ACC112 (cell line): ENCODE data around the gene RPTOR.
A peak's percentile ranks its signal among the peaks of the same experiment; 100 is the strongest.

ENCODE experiments used
- H2AFZ ChIP-seq: fragments of 200-600 bp; sonication (generic); one replicate; pipeline ENCODE4 v1.6.0; 2017; ENCODE audit warnings: antibody characterized with exemption, low read length; ENCODE audit not compliant: unreplicated experiment
- H3K27ac ChIP-seq: fragments of 200-600 bp; sonication (generic); 2 replicates; pipeline ENCODE4 v1.5.1; 2014; ENCODE audit warnings: low read depth, mild to moderate bottlenecking, antibody characterized with exemption, low read length, moderate library complexity
- H3K27me3 ChIP-seq: fragments of 200-600 bp; sonication (generic); 2 replicates; pipeline ENCODE4 v1.6.1; 2014; ENCODE audit warnings: mild to moderate bottlenecking, antibody characterized with exemption, low read length, moderate library complexity, mixed read lengths; ENCODE audit not compliant: insufficient read depth
- H3K36me3 ChIP-seq: fragments of 200-600 bp; sonication (generic); 2 replicates; pipeline ENCODE4 v1.6.1; 2016; ENCODE audit warnings: mild to moderate bottlenecking, antibody characterized with exemption, low read length, moderate library complexity, mixed read lengths; ENCODE audit not compliant: insufficient read depth
- H3K4me1 ChIP-seq: fragments of 200-600 bp; sonication (generic); one replicate; pipeline ENCODE4 v1.6.1; 2016; ENCODE audit warnings: low read length, mixed read lengths; ENCODE audit not compliant: insufficient read depth, unreplicated experiment, control insufficient read depth
- H3K4me3 ChIP-seq: fragments of 200-600 bp; sonication (generic); 2 replicates; pipeline ENCODE4 v1.5.1; 2014; ENCODE audit warnings: mild to moderate bottlenecking, low read depth, low read length
- H3K79me2 ChIP-seq: fragments of 200-600 bp; sonication (generic); one replicate; pipeline ENCODE4 v1.6.0; 2016; ENCODE audit warnings: low read length; ENCODE audit not compliant: control insufficient read depth, unreplicated experiment, insufficient read depth

Gene RPTOR

DNA sequence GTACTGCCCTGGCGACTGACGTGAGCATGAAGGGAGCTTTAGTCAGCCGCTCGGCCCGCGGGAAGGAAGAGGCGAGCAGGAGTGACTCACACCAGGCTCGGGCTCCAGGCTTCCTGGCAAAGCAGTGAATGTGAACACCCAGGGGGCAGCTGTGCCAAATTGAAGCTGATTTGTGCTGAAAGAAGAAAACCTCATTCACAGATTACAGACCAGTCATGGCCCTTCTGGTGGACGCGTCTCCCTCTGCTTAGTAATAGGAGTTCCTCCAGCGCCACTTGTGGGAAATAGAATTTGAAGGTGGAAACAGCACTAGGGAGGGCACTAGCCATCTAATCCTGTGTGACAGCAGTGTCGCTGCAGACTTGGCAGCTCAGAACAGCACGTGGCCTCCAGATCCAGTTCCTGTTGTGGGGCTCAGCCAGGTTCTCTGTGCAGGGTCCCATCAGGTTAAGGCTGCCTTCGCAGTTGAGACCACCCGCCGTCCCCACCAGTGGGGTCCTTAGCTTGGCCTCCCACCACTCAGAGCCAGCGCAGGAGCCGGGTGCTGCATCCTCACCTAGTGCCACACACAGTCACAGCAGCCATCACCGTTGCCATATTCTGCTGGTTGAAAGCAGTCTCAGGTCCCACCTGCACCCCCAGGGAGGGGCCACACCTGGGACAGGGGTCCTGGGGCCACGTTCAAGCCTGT is 282.5 kb downstream of the RPTOR start:
- Histone ChIP-seq H3K4me3 (no peak overlapping the region), H2AFZ (no peak overlapping the region), H3K27me3 (no peaks in the 10 kb centered on the region), H3K79me2 (no peaks in the 10 kb centered on the region), H3K36me3 (peaks cover 4% of the 10 kb centered on the region; the same call in 1 of the 2 replicates), H3K27ac (peak overlapping the region; percentile 84), H3K4me1 (peaks cover 16% of the 10 kb centered on the region)

DNA sequence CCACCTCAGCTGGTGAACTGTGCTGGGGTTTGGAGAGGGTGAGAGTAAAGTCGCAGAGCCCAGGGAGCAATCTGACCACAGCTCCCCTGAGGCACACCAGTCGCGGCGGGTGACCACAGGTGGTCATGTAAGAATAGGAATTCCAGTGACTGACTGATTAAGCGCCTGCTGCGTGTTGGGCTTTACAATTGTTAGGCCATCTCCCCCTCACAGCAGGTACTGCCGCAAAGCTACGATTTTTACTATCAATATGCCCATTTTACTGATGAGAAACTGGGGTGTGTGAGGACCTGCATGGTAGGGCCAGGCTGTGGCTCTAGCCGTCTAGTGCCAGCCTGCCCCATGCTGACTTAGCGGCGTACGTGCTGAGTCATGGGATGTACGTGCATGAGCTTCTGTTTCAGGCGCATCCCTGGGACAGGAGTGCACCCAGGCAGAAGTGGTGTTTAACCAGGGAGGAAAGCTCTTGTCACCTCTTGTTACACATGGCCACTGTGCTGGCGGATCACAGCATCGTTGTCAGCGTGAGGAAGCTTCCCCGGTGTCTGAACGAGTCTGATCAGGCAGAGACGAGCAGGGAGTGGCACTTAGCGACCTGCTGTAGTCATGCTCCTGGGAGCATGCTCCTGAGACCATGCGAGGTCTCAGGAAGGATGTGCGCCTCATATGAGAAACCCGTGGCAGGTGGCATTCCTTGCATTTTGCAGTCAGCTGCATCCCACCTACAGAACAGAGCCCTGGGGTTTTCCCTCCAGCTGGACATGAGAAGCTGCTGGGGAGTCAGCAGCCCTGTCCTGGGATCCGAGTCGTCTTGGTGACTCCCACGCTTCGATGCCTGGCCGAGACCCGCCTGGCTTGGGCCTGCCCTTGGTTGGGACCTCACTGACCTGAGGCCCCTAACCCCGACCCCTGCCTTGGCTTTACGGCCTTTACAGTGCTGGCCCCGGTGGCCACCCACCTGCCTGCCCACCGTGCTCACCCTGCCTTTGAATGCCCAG is 283.3 kb downstream of the RPTOR start:
- Histone ChIP-seq H3K4me1 (peaks cover 23% of the 10 kb centered on the region), H2AFZ (no peak overlapping the region), H3K4me3 (no peak overlapping the region), H3K79me2 (no peaks in the 10 kb centered on the region), H3K27me3 (no peaks in the 10 kb centered on the region), H3K27ac (peak overlapping the region; percentile 84), H3K36me3 (peaks cover 4% of the 10 kb centered on the region; the same call in 1 of the 2 replicates)

DNA sequence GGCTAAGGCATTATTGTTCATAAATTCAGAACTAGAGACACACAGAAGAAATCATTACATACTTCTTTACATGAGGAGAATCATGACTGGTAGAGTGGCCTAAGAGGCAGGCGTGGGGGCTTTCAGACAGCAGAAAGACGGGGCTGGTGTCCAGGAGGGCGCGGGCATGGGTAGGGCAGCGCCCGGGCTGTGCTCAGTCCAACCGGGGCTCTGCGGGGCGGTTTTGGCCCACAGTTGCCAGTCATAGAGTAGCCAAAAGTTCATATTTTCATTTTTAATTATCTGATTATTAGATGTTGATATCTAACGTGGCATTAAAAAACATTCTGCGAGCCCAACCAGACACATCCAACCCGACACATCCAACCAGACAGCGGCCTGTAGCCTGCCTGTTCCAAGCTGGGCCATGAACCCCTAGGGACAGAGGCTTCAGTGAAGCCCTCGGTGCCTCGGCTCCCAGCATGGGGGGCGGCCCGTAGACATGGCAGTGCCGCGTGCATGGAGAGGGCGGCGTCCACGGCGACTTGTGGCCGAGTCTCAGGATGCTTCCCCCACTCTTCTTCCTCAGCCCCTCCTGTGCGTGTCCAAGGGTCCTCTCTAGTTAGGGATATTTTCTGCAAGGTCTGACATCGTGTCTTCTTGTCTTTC is 284.7 kb downstream of the RPTOR start:
- Histone ChIP-seq H3K27me3 (no peaks in the 10 kb centered on the region), H2AFZ (no peak overlapping the region), H3K79me2 (no peaks in the 10 kb centered on the region), H3K36me3 (peaks cover 4% of the 10 kb centered on the region; the same call in 1 of the 2 replicates), H3K4me1 (peaks cover 23% of the 10 kb centered on the region), H3K27ac (no peak overlapping the region), H3K4me3 (no peak overlapping the region)

DNA sequence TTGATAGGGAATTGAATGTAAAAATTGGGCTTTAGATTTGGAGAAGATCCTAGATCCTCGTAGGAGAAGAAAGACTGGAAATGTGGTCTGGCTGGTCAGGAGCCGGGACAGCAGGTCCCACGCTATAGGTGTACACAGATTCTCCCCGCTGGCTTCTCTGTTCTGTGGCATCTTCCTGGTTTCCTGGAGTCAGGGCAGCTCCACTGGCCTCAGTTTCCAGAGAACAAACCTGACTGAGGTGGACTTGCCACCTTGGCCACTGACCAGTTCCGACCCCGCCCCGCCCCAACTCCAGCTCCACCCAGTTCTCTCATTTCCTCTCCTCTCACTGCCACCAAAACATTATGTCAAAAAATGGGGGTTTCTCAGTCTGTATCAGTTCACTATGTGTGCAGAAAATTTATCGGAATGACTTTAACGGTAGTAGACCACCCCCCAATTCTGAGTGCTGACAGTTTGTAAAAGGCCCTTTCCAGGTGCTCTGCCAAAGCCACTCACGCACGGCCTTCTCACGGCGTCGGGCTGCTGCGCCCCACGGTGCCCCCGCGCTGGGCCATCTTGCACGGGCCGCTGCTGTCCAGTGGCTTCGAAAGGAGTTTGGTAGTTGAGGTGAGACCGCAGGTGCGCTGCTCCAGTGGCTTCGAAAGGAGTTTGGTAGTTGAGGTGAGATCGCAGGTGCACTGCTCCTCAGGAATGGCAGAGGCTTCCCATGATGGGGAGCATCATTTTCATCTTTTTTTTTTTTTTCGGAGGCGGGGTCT is 285.6 kb downstream of the RPTOR start:
- no peak overlapping the region for H3K27ac ChIP-seq

DNA sequence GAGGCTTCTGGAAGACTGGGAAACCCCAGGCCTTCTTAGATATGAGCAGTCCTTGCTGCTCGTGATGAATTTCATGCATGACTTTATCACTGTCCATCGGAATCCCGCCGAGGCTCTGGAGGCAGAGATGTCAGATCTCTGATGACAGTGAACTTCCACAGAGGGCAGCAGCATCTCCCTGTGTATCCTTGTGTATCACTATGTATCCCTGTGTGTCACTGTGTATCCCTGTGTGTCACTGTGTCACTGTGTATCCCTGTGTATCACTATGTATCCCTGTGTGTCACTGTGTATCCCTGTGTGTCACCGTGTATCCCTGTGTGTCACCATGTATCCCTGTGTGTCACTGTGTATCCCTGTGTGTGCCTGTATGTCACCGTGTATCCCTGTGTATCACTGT is 286.9 kb downstream of the RPTOR start:
- peaks cover 30% of the 10 kb centered on the region for H3K4me1 ChIP-seq
- H3K4me3 ChIP-seq = no peak overlapping the region
- no peak overlapping the region for H3K27ac ChIP-seq
- H3K79me2 ChIP-seq = no peaks in the 10 kb centered on the region
- no peak overlapping the region for H2AFZ ChIP-seq
- peaks cover 4% of the 10 kb centered on the region; the same call in 1 of the 2 replicates for H3K36me3 ChIP-seq
- H3K27me3 ChIP-seq = no peaks in the 10 kb centered on the region

More for the DNA sequence above, 285.6 kb downstream of the RPTOR start:
- H3K4me3 ChIP-seq = no peak overlapping the region
- no peaks in the 10 kb centered on the region for H3K79me2 ChIP-seq
- H3K4me1 ChIP-seq = peaks cover 32% of the 10 kb centered on the region
- no peaks in the 10 kb centered on the region for H3K27me3 ChIP-seq
- peaks cover 4% of the 10 kb centered on the region; the same call in 1 of the 2 replicates for H3K36me3 ChIP-seq
- H2AFZ ChIP-seq = no peak overlapping the region

DNA sequence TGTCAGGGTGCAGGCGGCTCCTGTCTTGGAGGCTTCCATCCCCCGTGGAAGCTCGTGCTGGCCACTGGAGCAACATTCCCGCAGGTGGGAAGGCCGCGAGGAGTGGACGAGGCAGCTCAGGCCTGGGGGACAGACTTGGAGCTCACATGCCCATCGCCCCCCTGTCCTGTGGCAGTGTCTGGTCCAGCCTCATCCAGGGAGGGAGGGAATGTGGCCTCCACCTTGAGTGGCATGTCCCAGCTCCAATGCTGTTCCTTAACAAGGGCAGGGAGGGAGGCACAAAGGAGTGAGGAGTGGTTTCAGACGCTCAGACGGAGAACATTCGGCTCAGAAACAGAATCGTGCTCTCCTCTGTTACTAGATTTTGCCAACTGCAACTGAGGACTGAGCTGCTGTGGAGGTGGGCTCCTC is 287.6 kb downstream of the RPTOR start:
- Histone ChIP-seq H3K36me3 (peaks cover 4% of the 10 kb centered on the region; the same call in 1 of the 2 replicates), H3K4me1 (peaks cover 24% of the 10 kb centered on the region), H3K27me3 (no peaks in the 10 kb centered on the region), H3K4me3 (peak overlapping the region; percentile 78), H3K79me2 (no peaks in the 10 kb centered on the region), H3K27ac (peak overlapping the region; percentile 97), H2AFZ (no peak overlapping the region)

DNA sequence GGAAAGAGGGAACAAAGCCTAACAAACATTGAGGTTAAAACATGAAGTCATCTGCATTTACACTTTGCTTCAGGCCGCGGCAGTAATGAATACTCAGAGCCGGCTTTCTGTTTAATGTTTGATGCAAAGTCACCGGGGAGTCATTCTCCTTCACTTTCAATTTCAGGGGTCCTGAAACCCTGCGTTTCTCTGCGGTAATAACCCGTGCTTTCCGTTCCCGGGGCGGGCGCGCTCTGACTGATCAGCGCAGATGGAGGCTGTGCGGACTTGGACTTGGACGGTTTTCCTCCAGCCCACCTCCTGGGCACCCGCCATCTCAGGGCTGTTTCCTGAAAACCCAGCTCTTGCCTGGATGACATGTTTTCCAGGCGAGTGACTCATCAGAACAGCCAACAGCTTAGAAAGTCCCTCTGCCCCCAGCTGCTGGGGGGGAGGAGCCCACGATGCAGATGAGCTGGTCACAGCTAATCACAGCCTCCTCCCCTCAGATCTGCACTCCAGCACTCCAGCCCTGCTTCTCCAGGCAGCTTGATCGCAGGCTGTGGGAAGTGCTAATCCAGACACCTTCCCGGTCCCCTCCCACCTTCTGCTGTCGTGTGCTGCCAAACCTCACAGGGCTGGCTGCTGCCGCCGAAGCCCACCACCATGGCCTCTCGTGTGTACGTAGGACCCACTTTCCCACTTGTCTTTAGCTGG is 288.4 kb downstream of the RPTOR start:
- Histone ChIP-seq H2AFZ (no peak overlapping the region), H3K27me3 (no peaks in the 10 kb centered on the region), H3K4me3 (peak overlapping the region; percentile 78), H3K36me3 (peaks cover 4% of the 10 kb centered on the region; the same call in 1 of the 2 replicates), H3K4me1 (peaks cover 18% of the 10 kb centered on the region), H3K79me2 (no peaks in the 10 kb centered on the region), H3K27ac (peak overlapping the region; percentile 97)

DNA sequence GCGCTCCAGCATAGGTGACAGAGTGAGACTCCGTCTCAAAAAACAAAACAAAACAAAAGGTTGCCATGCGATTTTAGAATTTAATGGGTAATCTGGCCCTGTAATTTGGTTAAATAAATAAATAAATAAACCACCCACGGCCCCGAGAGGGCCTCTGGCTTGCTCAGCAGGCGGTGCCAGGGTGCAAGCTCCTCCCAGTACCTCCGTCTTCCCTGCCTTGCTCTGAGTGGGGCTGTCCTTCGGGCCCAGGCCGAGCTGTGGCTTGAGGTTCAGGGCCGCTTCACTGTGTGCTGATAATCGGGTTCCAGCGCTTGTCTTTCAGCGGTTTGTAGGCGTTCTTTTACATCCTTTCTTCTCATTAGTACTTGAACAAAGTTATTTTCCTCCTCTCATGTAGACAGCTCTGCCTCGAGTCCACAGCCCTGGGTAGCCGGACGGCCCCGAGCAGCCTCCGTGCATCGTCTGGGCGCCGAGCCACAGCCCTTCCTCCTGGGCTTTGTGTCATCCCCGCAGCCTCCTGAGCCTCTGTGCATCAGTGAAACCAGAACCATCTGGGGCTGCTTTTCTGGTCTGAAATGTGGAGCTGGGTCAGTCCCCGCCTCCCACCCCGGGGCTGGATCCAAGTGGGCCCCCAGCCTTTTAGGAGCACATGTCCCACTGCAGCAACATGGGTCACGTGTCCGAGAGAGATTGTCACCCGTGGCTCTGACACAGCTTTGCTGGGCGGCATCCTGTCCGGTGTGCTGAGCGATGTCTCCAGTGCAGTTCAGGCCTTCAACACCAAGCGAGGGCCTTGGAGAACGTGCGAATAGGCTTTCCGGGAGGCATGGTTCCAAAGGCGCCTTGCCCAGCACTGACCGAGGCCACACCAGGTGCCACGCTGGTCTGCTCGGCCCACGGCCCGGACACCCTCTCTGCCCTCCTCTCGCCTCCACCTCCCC is 289.6 kb downstream of the RPTOR start:
- H3K27ac ChIP-seq = peak overlapping the region; percentile 97
- H3K4me3 ChIP-seq = peak overlapping the region; percentile 78
- H2AFZ ChIP-seq = no peak overlapping the region
- peaks cover 18% of the 10 kb centered on the region for H3K4me1 ChIP-seq
- no peaks in the 10 kb centered on the region for H3K79me2 ChIP-seq
- H3K27me3 ChIP-seq = no peaks in the 10 kb centered on the region
- peaks cover 4% of the 10 kb centered on the region; the same call in 1 of the 2 replicates for H3K36me3 ChIP-seq

DNA sequence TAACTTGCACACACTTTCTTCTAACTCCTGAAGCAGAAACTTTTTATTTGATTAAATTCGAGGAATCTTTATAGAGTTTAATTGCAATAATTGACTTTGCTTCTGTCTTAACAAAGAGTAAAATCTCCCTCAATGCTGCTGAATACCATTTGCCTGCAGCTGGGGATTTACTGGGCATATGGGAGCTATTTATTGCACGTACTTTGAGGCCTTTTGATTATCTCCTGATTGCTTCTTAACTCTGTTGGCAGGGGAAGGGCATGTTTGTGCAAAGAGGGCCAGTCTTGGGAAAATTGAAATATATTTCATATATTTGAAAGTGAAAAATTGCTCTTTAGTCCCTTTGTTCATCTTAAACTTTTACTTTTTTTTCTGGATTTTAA is 290.2 kb downstream of the RPTOR start:
- Histone ChIP-seq H3K27me3 (no peaks in the 10 kb centered on the region), H3K4me1 (peaks cover 18% of the 10 kb centered on the region), H3K79me2 (no peaks in the 10 kb centered on the region), H2AFZ (no peak overlapping the region), H3K36me3 (peaks cover 4% of the 10 kb centered on the region; the same call in 1 of the 2 replicates), H3K27ac (peak overlapping the region; percentile 97), H3K4me3 (peak overlapping the region; percentile 78)
